ENCODE data around the gene DNAJA4.

- TF ChIP-seq CTCF (conservative IDR thresholded peaks at IDR 0.05 in 1 of 2, IDR thresholded peaks at IDR 0.05 in 1 of 2; ENCODE audit: extremely low read depth in 1 of 2, insufficient read depth in 1 of 2, low read depth in 1 of 2, low read length in 2 of 2) (no peak), EZH2 (IDR thresholded peaks at IDR 0.05; ENCODE audit: borderline replicate concordance, low read length) (no peak)
These were observed 41.5 kb upstream of the DNAJA4 start for GRCh38 chr15:78222745-78223395.

Measured in mammary epithelial cell (primary cell).